GM23248 (cell line): ENCODE data around the gene GALNT7. TPM values are rescaled to one million over a fixed set of nuclear protein-coding genes. Genes with fewer than 3 reads are reported as not detected.

ENCODE experiments used
- DNase-seq: peaks from one replicate; pipeline ENCODE4 v3.0.0-alpha.2; 2015
- H2AFZ ChIP-seq: fragments of 200-600 bp; sonication (generic); 2 replicates; pipeline ENCODE4 v1.6.1; 2016; ENCODE audit warnings: antibody characterized with exemption
- H3F3A ChIP-seq: fragments of 200-600 bp; sonication (generic); 2 replicates; pipeline ENCODE4 v1.6.1; 2016; ENCODE audit warnings: mild to moderate bottlenecking, antibody characterized with exemption, mixed run types; ENCODE audit not compliant: insufficient read depth
- H3K27ac ChIP-seq: fragments of 200-600 bp; sonication (generic); 2 replicates; pipeline ENCODE4 v1.5.1; 2016; ENCODE audit warnings: mild to moderate bottlenecking
- H3K27me3 ChIP-seq: fragments of 200-600 bp; sonication (generic); replicated peaks from 2 replicates; pipeline ENCODE4 v1.6.1; 2016; ENCODE audit warnings: mild to moderate bottlenecking; ENCODE audit not compliant: insufficient read depth
- H3K36me3 ChIP-seq: fragments of 200-600 bp; sonication (generic); 2 replicates; pipeline ENCODE4 v1.6.1; 2016; ENCODE audit warnings: low read depth, mild to moderate bottlenecking
- H3K4me1 ChIP-seq: fragments of 200-600 bp; sonication (generic); 2 replicates; pipeline ENCODE4 v1.6.1; 2016; ENCODE audit warnings: mild to moderate bottlenecking; ENCODE audit not compliant: insufficient read depth
- H3K4me2 ChIP-seq: fragments of 200-600 bp; sonication (generic); one replicate; pipeline ENCODE4 v1.6.1; 2016; ENCODE audit warnings: mild to moderate bottlenecking; ENCODE audit not compliant: unreplicated experiment
- H3K4me3 ChIP-seq: fragments of 200-600 bp; sonication (generic); 2 replicates; pipeline ENCODE4 v1.5.1; 2016; ENCODE audit warnings: mild to moderate bottlenecking
- H3K79me2 ChIP-seq: fragments of 200-600 bp; sonication (generic); 2 replicates; pipeline ENCODE4 v1.6.1; 2016; ENCODE audit warnings: mild to moderate bottlenecking; ENCODE audit not compliant: insufficient read depth
- H3K9ac ChIP-seq: fragments of 200-600 bp; sonication (generic); 2 replicates; pipeline ENCODE4 v1.6.1; 2016; ENCODE audit warnings: mild to moderate bottlenecking
- H3K9me2 ChIP-seq: fragments of 200-600 bp; sonication (generic); 2 replicates; pipeline ENCODE4 v1.6.1; 2016; ENCODE audit warnings: mixed run types, mild to moderate bottlenecking, moderate library complexity; ENCODE audit not compliant: insufficient read depth
- H3K9me3 ChIP-seq: fragments of 200-600 bp; sonication (generic); one replicate; pipeline ENCODE4 v1.6.1; 2017; ENCODE audit warnings: low read depth
- H4K20me1 ChIP-seq: fragments of 200-600 bp; sonication (generic); 2 replicates; pipeline ENCODE4 v1.6.0; 2016; ENCODE audit not compliant: insufficient read depth
- EZH2 ChIP-seq: fragments of 200-600 bp; sonication (generic); IDR thresholded peaks from 2 replicates; pipeline ENCODE4 v1.6.1; 2018; ENCODE audit warnings: antibody characterized with exemption, mild to moderate bottlenecking; ENCODE audit not compliant: insufficient read depth, poor library complexity, severe bottlenecking
- EZH2phosphoT487 ChIP-seq: fragments of 200-600 bp; sonication (generic); IDR thresholded peaks from 2 replicates; pipeline ENCODE4 v1.6.1; 2018; ENCODE audit warnings: antibody characterized with exemption, moderate library complexity, mild to moderate bottlenecking, low read depth; ENCODE audit not compliant: insufficient read depth
- WGBS, 2 experiments: methylation state at CpG; one replicate each; pipeline ENCODE4 v1.1.6; 2015 to 2017; ENCODE audit warnings: low lambda C conversion rate in 2 of 2, low coverage in 1 of 2; ENCODE audit errors: missing lambda C conversion rate in 2 of 2; 5-methylcytosine and 5-hydroxymethylcytosine counted together
- in situ Hi-C: fragments of 300-500 bp; cut with MboI; formaldehyde crosslinking; loops from 2 replicates; pipeline ENCODE4 v1.15.0; 2020
- polyA plus RNA-seq: library from polyadenylated mRNA; unstranded; fragments of >200 nt; fragmentation: Nextera tagmentation; extraction: Ambion mirVana; gene quantifications from 2 replicates; pipeline ENCODE4 v1.2.1, GENCODE V29; 2016
- total RNA-seq: library from RNA; depleted of rRNA; stranded (reverse); fragments of >200 nt; shearing (Covaris generic); gene quantifications from 2 replicates; pipeline ENCODE4 v1.2.3, GENCODE V29; 2014

Gene GALNT7
- total and polyA plus RNA-seq, 2 experiments from 2014 or later = 5.8 to 13.1 TPM

DNA sequence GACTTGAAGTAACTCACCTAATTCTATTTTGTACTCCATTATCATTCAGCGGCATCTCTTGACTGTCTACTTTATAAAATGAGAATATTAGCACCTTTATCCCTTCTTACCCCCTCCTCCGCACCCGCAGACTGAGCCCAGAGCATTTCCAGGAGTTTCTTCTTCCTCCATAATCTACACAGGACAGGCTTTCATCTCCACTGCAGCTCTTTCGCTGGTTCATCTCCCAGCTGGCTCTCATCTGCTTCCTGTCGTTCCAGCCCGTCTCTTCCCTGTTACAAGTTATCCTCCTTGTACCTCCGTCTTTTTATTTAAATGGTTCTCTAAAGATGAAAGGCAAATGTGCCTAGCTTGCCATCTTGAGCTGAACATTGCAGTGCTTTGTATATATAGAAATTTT is 39.8 kb downstream of the GALNT7 start:
- Histone ChIP-seq H3K79me2 (no peaks in the 10 kb centered on the region), H3K9ac (no peak overlapping the region), H3K9me2 (no peaks in the 10 kb centered on the region), H3K36me3 (no peaks in the 10 kb centered on the region), H3K27me3 (no peaks in the 10 kb centered on the region), H2AFZ (no peak overlapping the region), H3K4me1 (peaks cover 8% of the 10 kb centered on the region), H3K9me3 (no peaks in the 10 kb centered on the region), H4K20me1 (no peaks in the 10 kb centered on the region), H3K4me3 (no peak overlapping the region), H3K27ac (no peak overlapping the region), H3K4me2 (no peak overlapping the region), H3F3A (peaks cover 3% of the 10 kb centered on the region; the same call in 1 of the 2 replicates)
- TF ChIP-seq EZH2 = no peak
- 84 to 92% methylated on average over 7 of the region's 7 CpGs for WGBS, 2 experiments
- in situ Hi-C loops = no loop called here
- DNase-seq = no peak

DNA sequence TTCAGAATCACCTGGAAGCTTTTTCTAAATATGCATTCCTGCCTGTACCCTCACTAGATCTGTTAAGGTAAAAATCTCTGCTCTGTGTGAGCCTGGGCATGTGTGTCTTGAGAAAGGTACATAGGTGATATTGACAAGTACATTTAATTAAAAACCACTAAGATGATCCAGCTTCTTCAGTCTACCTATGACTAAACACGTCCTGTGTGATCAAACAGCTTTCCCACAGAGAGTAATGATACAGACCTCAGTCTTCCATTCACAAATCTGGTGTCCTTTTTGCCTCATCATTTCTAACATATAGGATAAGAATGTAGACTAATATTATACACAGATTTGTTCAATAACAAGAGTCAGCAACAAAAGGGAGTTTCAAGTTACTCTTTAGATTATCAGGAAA is 42.6 kb downstream of the GALNT7 start:
- H3K4me2 ChIP-seq = no peak overlapping the region
- in situ Hi-C loops = no loop called here

DNA sequence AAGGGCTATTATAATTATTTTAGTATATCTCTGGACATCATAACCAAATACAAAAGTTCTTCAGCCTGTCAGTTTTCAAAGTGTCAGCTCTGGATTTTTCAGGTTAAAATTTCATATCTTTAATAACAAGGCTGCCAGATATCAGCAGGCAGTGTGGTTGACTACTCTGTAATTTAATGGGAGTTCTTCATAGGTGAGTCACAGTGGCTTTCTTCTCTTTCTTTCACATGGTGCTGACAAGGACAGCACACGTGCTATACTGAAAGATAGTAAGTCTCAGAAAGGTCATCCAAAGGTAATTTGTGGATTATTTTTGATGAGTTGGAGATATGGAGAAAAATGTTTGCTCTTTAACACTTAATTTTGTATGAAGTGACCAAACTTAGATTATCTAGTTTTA is 43.2 kb downstream of the GALNT7 start:
- H3K27ac ChIP-seq = no peak overlapping the region
- WGBS, 2 experiments = 3% methylated on average over 1 of the region's 1 CpG
- H3K4me3 ChIP-seq = no peak overlapping the region
- H4K20me1 ChIP-seq = no peaks in the 10 kb centered on the region
- no peak for TF ChIP-seq EZH2phosphoT487
- TF ChIP-seq EZH2 = no peak
- H3K4me2 ChIP-seq = no peak overlapping the region
- H3K9ac ChIP-seq = no peak overlapping the region
- no peaks in the 10 kb centered on the region; the same call in 1 of the 2 replicates for H3K27me3 ChIP-seq
- peaks cover 3% of the 10 kb centered on the region; the same call in 1 of the 2 replicates for H3F3A ChIP-seq
- H3K36me3 ChIP-seq = no peaks in the 10 kb centered on the region
- H3K9me3 ChIP-seq = no peaks in the 10 kb centered on the region
- in situ Hi-C loops = no loop called here
- no peaks in the 10 kb centered on the region for H3K79me2 ChIP-seq
- peaks cover 8% of the 10 kb centered on the region for H3K4me1 ChIP-seq
- peak; percentile 75 for DNase-seq
- no peaks in the 10 kb centered on the region for H3K9me2 ChIP-seq
- H2AFZ ChIP-seq = no peak overlapping the region

More for the DNA sequence above, 42.6 kb downstream of the GALNT7 start:
- Histone ChIP-seq H3K27me3 (no peaks in the 10 kb centered on the region; the same call in 1 of the 2 replicates), H3K9ac (no peak overlapping the region), H3F3A (peaks cover 3% of the 10 kb centered on the region; the same call in 1 of the 2 replicates), H3K36me3 (no peaks in the 10 kb centered on the region), H3K79me2 (no peaks in the 10 kb centered on the region), H3K9me3 (no peaks in the 10 kb centered on the region), H3K4me1 (peaks cover 8% of the 10 kb centered on the region), H2AFZ (no peak overlapping the region), H3K27ac (no peak overlapping the region), H4K20me1 (no peaks in the 10 kb centered on the region), H3K4me3 (no peak overlapping the region), H3K9me2 (no peaks in the 10 kb centered on the region)
- TF ChIP-seq EZH2 = no peak
- no peak for TF ChIP-seq EZH2phosphoT487
- no peak for DNase-seq
- WGBS, 2 experiments = 100% methylated on average over 1 of the region's 1 CpG

GRCh38 chr4:173212379-173212778 is 43.8 kb downstream of the GALNT7 start:
- Histone ChIP-seq H3K36me3 (no peaks in the 10 kb centered on the region), H4K20me1 (no peaks in the 10 kb centered on the region), H3F3A (peaks cover 3% of the 10 kb centered on the region; the same call in 1 of the 2 replicates), H3K9me2 (no peaks in the 10 kb centered on the region), H3K4me3 (no peak overlapping the region), H2AFZ (no peak overlapping the region), H3K27me3 (no peaks in the 10 kb centered on the region; the same call in 1 of the 2 replicates), H3K27ac (no peak overlapping the region), H3K79me2 (no peaks in the 10 kb centered on the region), H3K9me3 (no peaks in the 10 kb centered on the region), H3K4me1 (peaks cover 10% of the 10 kb centered on the region), H3K9ac (no peak overlapping the region), H3K4me2 (no peak overlapping the region)
- WGBS, 2 experiments = 47 to 55% methylated on average over 1 of the region's 1 CpG
- DNase-seq = peak; percentile 12
- TF ChIP-seq EZH2phosphoT487 = no peak
- in situ Hi-C loops = no loop called here

DNA sequence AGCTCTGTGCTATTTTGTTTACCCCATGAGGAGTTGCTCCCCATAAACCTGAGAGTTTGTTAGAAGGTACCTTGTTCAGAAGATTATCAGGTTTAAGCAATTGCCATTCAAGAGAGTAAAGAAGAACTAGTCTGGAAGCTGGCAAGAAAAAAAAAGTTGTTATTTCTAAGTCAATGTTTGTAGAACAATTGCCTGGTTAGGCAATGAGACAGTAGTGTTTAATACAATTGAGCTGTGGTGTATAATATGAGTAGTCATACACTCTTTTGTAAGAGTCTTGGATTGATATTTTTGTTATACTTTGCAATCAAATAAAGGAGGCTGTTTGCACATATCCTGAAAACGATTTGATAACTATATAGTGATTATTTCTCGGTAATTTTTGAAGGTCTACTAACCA is 44.7 kb downstream of the GALNT7 start:
- no peak overlapping the region for H3K4me3 ChIP-seq
- no peak overlapping the region for H3K4me2 ChIP-seq
- H2AFZ ChIP-seq = no peak overlapping the region
- H3K9ac ChIP-seq = no peak overlapping the region
- no peaks in the 10 kb centered on the region for H4K20me1 ChIP-seq
- no peaks in the 10 kb centered on the region for H3K36me3 ChIP-seq
- in situ Hi-C loops = no loop called here
- peaks cover 19% of the 10 kb centered on the region for H3K4me1 ChIP-seq
- TF ChIP-seq EZH2phosphoT487 (no peak), EZH2 (no peak)
- no peaks in the 10 kb centered on the region for H3K9me2 ChIP-seq
- no peaks in the 10 kb centered on the region; the same call in 1 of the 2 replicates for H3K27me3 ChIP-seq
- H3K79me2 ChIP-seq = no peaks in the 10 kb centered on the region
- 98% methylated on average over 2 of the region's 2 CpGs for WGBS, 2 experiments
- peaks cover 3% of the 10 kb centered on the region; the same call in 1 of the 2 replicates for H3F3A ChIP-seq
- no peak overlapping the region for H3K27ac ChIP-seq
- no peak for DNase-seq
- H3K9me3 ChIP-seq = no peaks in the 10 kb centered on the region
